SK-N-SH treated with all-trans-retinoic acid at 6 μM for 48 hours (cell line): ENCODE results near the gene FBXO45.

Source experiments
- ATAC-seq: fragments of 200-7000 bp; cut with Tn5 transposase; 3 replicates; pipeline ENCODE4 v1.9.1; 2020; ENCODE audit warnings: mild to moderate bottlenecking, moderate library complexity
- BACH2 ChIP-seq: fragments of 250-450 bp; sonication (Bioruptor Pico); IDR thresholded peaks from 2 replicates; pipeline ENCODE4 v1.9.0; 2021; ENCODE audit warnings: mild to moderate bottlenecking, borderline replicate concordance
- ESRRG ChIP-seq: fragments of 250-450 bp; sonication (Bioruptor Pico); IDR thresholded peaks from 2 replicates; pipeline ENCODE4 v1.6.1; 2021; ENCODE audit warnings: mild to moderate bottlenecking
- GLIS3 ChIP-seq: fragments of 250-450 bp; sonication (Bioruptor Pico); IDR thresholded peaks from 2 replicates; pipeline ENCODE4 v1.5.0; 2020; ENCODE audit warnings: mild to moderate bottlenecking, moderate library complexity
- ISL1 ChIP-seq: fragments of 250-450 bp; sonication (Bioruptor Pico); IDR thresholded peaks from 2 replicates; pipeline ENCODE4 v2.1.2; 2022; ENCODE audit warnings: mild to moderate bottlenecking, moderate library complexity
- OSR1 ChIP-seq: fragments of 250-450 bp; sonication (Bioruptor Pico); IDR thresholded peaks from 2 replicates; pipeline ENCODE4 v1.8.0; 2022; ENCODE audit warnings: moderate library complexity, mild to moderate bottlenecking, inconsistent platforms
- RARB ChIP-seq: fragments of 250-450 bp; sonication (Bioruptor Pico); IDR thresholded peaks from 2 replicates; pipeline ENCODE4 v1.8.0; 2021; ENCODE audit warnings: mild to moderate bottlenecking, moderate library complexity
- SNAI2 ChIP-seq: fragments of 250-450 bp; sonication (Bioruptor Pico); IDR thresholded peaks from 2 replicates; pipeline ENCODE4 v1.5.0; 2020; ENCODE audit warnings: mild to moderate bottlenecking, moderate library complexity
- TOX ChIP-seq: fragments of 250-450 bp; sonication (Bioruptor Pico); IDR thresholded peaks from 2 replicates; pipeline ENCODE4 v1.8.0; 2021; ENCODE audit warnings: mild to moderate bottlenecking, moderate library complexity, borderline replicate concordance
- ZC3H10 ChIP-seq: fragments of 250-450 bp; sonication (Bioruptor Pico); IDR thresholded peaks from 2 replicates; pipeline ENCODE4 v1.5.1; 2021; ENCODE audit warnings: mild to moderate bottlenecking, moderate library complexity
- ZFP3 ChIP-seq: fragments of 250-450 bp; sonication (Bioruptor Pico); IDR thresholded peaks from 2 replicates; pipeline ENCODE4 v1.5.0; 2020; ENCODE audit warnings: mild to moderate bottlenecking, moderate library complexity
- ZFP30 ChIP-seq: fragments of 450-650 bp; formaldehyde crosslinking; IDR thresholded peaks from 2 replicates; pipeline ENCODE4 v1.5.0; 2022; ENCODE audit warnings: mild to moderate bottlenecking, moderate library complexity
- ZNF565 ChIP-seq: fragments of 450-650 bp; formaldehyde crosslinking; conservative IDR thresholded peaks from 2 replicates; pipeline ENCODE4 v1.5.0; 2020; ENCODE audit warnings: low read depth, mild to moderate bottlenecking, moderate library complexity
- ZNF70 ChIP-seq: fragments of 450-650 bp; formaldehyde crosslinking; IDR thresholded peaks from 2 replicates; pipeline ENCODE4 v1.5.0; 2020; ENCODE audit warnings: mild to moderate bottlenecking, moderate library complexity
- ZNF8 ChIP-seq: fragments of 450-650 bp; formaldehyde crosslinking; IDR thresholded peaks from 2 replicates; pipeline ENCODE4 v1.5.0; 2020; ENCODE audit warnings: mild to moderate bottlenecking, moderate library complexity
- TF ChIP-seq, protein P1 (sequence below): fragments of 250-450 bp; sonication (Bioruptor Pico); IDR thresholded peaks from 2 replicates; pipeline ENCODE4 v1.5.0; 2020; ENCODE audit warnings: mild to moderate bottlenecking, moderate library complexity
- TF ChIP-seq, protein P2 (sequence below): fragments of 250-450 bp; sonication (Bioruptor Pico); IDR thresholded peaks from 2 replicates; pipeline ENCODE4 v1.8.0; 2021; ENCODE audit warnings: low read depth, mild to moderate bottlenecking, moderate library complexity, borderline replicate concordance
- TF ChIP-seq, protein P3 (sequence below): fragments of 250-450 bp; sonication (Bioruptor Pico); IDR thresholded peaks from 2 replicates; pipeline ENCODE4 v1.5.1; 2021; ENCODE audit warnings: mild to moderate bottlenecking, moderate library complexity
- TF ChIP-seq, protein P4 (sequence below): fragments of 250-450 bp; sonication (Bioruptor Pico); IDR thresholded peaks from 2 replicates; pipeline ENCODE4 v1.5.1; 2020; ENCODE audit warnings: low read depth, mild to moderate bottlenecking, moderate library complexity
- TF ChIP-seq, protein P5 (sequence below): fragments of 250-450 bp; sonication (Bioruptor Pico); IDR thresholded peaks from 2 replicates; pipeline ENCODE4 v1.8.0; 2020; ENCODE audit warnings: mild to moderate bottlenecking, moderate library complexity, borderline replicate concordance

Gene FBXO45

DNA sequence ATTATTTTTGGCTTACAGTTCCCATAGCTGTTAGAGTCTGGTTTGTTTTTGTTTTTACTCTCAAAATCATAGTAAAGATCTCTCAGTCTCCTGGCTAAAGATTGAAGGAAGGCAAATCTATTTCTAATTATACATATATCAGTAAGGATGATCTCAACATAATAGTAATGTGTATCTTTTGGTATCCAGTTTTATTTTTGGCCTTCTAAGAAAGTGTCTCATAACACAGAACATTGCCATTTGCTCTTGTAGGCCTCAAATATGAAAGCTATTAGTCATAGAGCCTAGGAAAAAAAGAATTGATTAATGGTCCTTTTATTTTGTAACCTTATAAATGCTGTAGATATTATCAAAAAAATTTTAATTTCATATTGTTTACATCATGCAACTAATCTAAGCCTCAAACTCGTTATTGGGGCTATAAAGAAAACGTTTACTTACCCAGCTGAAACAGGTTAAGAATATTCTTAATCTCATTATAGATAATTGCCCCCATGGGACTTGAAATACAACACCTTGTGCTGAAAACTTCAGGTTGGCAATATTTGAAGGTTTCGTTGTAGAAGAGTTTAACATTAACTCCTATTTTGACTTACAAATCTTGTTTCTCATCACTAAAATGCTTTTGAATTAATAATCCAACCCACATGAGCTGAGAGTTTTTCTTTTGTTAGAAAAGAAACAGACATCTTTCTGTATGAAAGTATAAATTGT, 16.7 kb downstream of the FBXO45 start:
- no peak; the same call in 2 of the 3 replicates for ATAC-seq
- TF ChIP-seq, protein P1, sequence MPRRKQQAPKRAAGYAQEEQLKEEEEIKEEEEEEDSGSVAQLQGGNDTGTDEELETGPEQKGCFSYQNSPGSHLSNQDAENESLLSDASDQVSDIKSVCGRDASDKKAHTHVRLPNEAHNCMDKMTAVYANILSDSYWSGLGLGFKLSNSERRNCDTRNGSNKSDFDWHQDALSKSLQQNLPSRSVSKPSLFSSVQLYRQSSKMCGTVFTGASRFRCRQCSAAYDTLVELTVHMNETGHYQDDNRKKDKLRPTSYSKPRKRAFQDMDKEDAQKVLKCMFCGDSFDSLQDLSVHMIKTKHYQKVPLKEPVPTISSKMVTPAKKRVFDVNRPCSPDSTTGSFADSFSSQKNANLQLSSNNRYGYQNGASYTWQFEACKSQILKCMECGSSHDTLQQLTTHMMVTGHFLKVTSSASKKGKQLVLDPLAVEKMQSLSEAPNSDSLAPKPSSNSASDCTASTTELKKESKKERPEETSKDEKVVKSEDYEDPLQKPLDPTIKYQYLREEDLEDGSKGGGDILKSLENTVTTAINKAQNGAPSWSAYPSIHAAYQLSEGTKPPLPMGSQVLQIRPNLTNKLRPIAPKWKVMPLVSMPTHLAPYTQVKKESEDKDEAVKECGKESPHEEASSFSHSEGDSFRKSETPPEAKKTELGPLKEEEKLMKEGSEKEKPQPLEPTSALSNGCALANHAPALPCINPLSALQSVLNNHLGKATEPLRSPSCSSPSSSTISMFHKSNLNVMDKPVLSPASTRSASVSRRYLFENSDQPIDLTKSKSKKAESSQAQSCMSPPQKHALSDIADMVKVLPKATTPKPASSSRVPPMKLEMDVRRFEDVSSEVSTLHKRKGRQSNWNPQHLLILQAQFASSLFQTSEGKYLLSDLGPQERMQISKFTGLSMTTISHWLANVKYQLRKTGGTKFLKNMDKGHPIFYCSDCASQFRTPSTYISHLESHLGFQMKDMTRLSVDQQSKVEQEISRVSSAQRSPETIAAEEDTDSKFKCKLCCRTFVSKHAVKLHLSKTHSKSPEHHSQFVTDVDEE (CRISPR knock-in tag) = no peak
- peak; percentile 77; the same call in 1 of the 2 replicates for TF ChIP-seq ISL1 (CRISPR knock-in tag)

DNA sequence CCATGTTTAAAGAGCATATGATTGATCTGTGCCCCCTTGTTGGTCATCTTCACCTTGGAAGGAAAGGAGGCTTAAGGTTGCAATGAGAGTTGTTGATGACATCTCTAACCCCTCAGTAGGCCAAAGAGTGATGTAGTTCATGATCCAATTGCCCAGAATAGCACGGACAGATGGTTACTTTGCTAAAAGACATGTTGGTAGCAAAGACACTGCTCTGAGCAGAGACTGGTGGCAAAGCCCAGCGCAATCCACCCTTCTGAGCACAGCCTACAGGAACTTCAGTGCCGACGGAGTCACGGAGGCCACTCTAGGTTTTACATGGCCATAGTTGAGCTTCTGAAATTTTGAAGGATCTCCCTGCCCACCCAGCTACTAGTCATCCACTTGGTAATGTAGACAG, 21.8 kb downstream of the FBXO45 start:
- TF ChIP-seq, protein P2, sequence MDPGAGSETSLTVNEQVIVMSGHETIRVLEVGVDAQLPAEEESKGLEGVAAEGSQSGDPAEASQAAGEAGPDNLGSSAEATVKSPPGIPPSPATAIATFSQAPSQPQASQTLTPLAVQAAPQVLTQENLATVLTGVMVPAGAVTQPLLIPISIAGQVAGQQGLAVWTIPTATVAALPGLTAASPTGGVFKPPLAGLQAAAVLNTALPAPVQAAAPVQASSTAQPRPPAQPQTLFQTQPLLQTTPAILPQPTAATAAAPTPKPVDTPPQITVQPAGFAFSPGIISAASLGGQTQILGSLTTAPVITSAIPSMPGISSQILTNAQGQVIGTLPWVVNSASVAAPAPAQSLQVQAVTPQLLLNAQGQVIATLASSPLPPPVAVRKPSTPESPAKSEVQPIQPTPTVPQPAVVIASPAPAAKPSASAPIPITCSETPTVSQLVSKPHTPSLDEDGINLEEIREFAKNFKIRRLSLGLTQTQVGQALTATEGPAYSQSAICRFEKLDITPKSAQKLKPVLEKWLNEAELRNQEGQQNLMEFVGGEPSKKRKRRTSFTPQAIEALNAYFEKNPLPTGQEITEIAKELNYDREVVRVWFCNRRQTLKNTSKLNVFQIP = no peak
- no peak for TF ChIP-seq ZNF8 (CRISPR knock-in tag)
- TF ChIP-seq, protein P3, sequence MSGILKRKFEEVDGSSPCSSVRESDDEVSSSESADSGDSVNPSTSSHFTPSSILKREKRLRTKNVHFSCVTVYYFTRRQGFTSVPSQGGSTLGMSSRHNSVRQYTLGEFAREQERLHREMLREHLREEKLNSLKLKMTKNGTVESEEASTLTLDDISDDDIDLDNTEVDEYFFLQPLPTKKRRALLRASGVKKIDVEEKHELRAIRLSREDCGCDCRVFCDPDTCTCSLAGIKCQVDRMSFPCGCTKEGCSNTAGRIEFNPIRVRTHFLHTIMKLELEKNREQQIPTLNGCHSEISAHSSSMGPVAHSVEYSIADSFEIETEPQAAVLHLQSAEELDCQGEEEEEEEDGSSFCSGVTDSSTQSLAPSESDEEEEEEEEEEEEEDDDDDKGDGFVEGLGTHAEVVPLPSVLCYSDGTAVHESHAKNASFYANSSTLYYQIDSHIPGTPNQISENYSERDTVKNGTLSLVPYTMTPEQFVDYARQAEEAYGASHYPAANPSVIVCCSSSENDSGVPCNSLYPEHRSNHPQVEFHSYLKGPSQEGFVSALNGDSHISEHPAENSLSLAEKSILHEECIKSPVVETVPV (CRISPR knock-in tag) = no peak
- TF ChIP-seq ZNF565 = no peak
- TF ChIP-seq ISL1 (CRISPR knock-in tag) = no peak
- no peak for TF ChIP-seq TOX
- no peak for TF ChIP-seq ESRRG (CRISPR knock-in tag)
- no peak for TF ChIP-seq OSR1 (CRISPR knock-in tag)
- TF ChIP-seq ZFP30 = no peak
- no peak for TF ChIP-seq ZFP3 (CRISPR knock-in tag)
- TF ChIP-seq BACH2 (CRISPR knock-in tag) = no peak
- TF ChIP-seq, protein P4, sequence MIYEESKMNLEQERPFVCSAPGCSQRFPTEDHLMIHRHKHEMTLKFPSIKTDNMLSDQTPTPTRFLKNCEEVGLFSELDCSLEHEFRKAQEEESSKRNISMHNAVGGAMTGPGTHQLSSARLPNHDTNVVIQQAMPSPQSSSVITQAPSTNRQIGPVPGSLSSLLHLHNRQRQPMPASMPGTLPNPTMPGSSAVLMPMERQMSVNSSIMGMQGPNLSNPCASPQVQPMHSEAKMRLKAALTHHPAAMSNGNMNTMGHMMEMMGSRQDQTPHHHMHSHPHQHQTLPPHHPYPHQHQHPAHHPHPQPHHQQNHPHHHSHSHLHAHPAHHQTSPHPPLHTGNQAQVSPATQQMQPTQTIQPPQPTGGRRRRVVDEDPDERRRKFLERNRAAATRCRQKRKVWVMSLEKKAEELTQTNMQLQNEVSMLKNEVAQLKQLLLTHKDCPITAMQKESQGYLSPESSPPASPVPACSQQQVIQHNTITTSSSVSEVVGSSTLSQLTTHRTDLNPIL (CRISPR knock-in tag) = no peak
- no peak for TF ChIP-seq ZNF70 (CRISPR knock-in tag)
- TF ChIP-seq, protein P1 (CRISPR knock-in tag) = no peak
- ATAC-seq = no peak

DNA sequence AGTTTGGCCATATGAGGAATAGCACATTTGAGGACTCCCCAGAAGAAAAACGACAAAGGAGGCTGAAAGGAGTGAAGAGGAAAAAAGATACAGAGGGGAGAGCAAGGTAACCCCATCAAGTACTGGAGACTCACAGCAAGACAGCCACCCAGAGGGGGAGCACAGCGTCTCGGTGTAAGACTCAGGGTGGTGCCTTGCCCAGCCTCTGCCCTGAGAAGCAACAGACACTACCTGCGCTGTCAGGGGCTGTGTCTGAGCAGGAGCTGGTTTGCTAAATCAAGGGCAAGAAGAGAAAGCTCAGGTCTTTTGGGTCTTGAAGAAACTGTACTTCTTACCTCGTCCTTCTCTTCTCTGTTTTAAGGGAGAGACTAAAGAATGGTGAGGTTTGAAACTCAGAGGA, 27.9 kb downstream of the FBXO45 start:
- ATAC-seq = peak; percentile 63
- TF ChIP-seq ZNF565 = no peak
- no peak for TF ChIP-seq ZNF70 (CRISPR knock-in tag)
- no peak for TF ChIP-seq ISL1 (CRISPR knock-in tag)
- TF ChIP-seq, protein P1 (CRISPR knock-in tag) = no peak
- no peak for TF ChIP-seq ZFP30
- TF ChIP-seq, protein P3 (CRISPR knock-in tag) = no peak
- no peak for TF ChIP-seq SNAI2 (CRISPR knock-in tag)
- TF ChIP-seq ZFP3 (CRISPR knock-in tag) = no peak
- TF ChIP-seq RARB (CRISPR knock-in tag) = no peak
- no peak for TF ChIP-seq ZNF8 (CRISPR knock-in tag)
- no peak for TF ChIP-seq GLIS3 (CRISPR knock-in tag)
- no peak for TF ChIP-seq BACH2 (CRISPR knock-in tag)
- TF ChIP-seq, protein P5, sequence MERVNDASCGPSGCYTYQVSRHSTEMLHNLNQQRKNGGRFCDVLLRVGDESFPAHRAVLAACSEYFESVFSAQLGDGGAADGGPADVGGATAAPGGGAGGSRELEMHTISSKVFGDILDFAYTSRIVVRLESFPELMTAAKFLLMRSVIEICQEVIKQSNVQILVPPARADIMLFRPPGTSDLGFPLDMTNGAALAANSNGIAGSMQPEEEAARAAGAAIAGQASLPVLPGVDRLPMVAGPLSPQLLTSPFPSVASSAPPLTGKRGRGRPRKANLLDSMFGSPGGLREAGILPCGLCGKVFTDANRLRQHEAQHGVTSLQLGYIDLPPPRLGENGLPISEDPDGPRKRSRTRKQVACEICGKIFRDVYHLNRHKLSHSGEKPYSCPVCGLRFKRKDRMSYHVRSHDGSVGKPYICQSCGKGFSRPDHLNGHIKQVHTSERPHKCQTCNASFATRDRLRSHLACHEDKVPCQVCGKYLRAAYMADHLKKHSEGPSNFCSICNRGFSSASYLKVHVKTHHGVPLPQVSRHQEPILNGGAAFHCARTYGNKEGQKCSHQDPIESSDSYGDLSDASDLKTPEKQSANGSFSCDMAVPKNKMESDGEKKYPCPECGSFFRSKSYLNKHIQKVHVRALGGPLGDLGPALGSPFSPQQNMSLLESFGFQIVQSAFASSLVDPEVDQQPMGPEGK (CRISPR knock-in tag) = no peak
- no peak for TF ChIP-seq TOX
- TF ChIP-seq ZC3H10 (CRISPR knock-in tag) = no peak
